HepG2 (cell line): ENCODE results near the gene IMPDH2. TPM values are rescaled to one million over a fixed set of nuclear protein-coding genes. Genes with fewer than 3 reads are reported as not detected.

Experiments used
- POLR2G ChIP-seq: fragments of 200-400 bp; formaldehyde crosslinking; IDR thresholded peaks from 2 replicates; pipeline ENCODE4 v1.6.1; 2018; ENCODE audit warnings: mild to moderate bottlenecking, low read depth, low read length, moderate library complexity
- RBFOX2 ChIP-seq: fragments of 200-400 bp; formaldehyde crosslinking; IDR thresholded peaks from 2 replicates; pipeline ENCODE4 v1.6.1; 2017; ENCODE audit warnings: low read depth, mild to moderate bottlenecking, low read length
- ZNF773 ChIP-seq: sonication (generic); formaldehyde crosslinking; IDR thresholded peaks from 2 replicates; pipeline ENCODE4 v1.4.0; 2020; ENCODE audit warnings: missing genetic modification reagents, borderline replicate concordance
- polyA plus RNA-seq, 8 experiments: library from polyadenylated mRNA; depleted of rRNA in 3 of 8; stranded (reverse) in 7 of 8; unstranded in 1 of 8; fragments of >200 nt; fragmentation: Illumina TruSeq in 4 of 8; extraction: Trizol in 4 of 8; gene quantifications; 2 replicates each; pipeline versions ENCODE4 v1.2.1 to v1.2.3, GENCODE V29; 2011 to 2016; ENCODE audit warnings: low read depth in 4 of 8, missing spikeins in 1 of 8, mixed read lengths in 1 of 8; ENCODE audit not compliant: insufficient read depth in 1 of 8
- total RNA-seq, 5 experiments: library from RNA; depleted of rRNA; stranded (reverse); fragments of >200 nt; fragmentation: Illumina TruSeq; extraction: Trizol; gene quantifications; 2 replicates each; pipeline ENCODE4 v1.2.3, GENCODE V29; 2016; ENCODE audit warnings: low read depth in 1 of 5
- TF ChIP-seq, protein P1 (sequence below): sonication (generic); formaldehyde crosslinking; IDR thresholded peaks from 2 replicates; pipeline ENCODE4 v1.9.0; 2022; ENCODE audit warnings: low read depth, missing genetic modification reagents
- TF ChIP-seq, protein P2 (sequence below): sonication (generic); formaldehyde crosslinking; IDR thresholded peaks from 2 replicates; pipeline ENCODE4 v1.5.0; 2020; ENCODE audit warnings: mild to moderate bottlenecking, missing genetic modification reagents, borderline replicate concordance
- TF ChIP-seq, protein P3 (sequence below): sonication (generic); formaldehyde crosslinking; IDR thresholded peaks from 2 replicates; pipeline ENCODE4 v1.5.0; 2020; ENCODE audit warnings: mild to moderate bottlenecking, missing genetic modification reagents

Gene IMPDH2
- total and polyA plus RNA-seq, 2 of the 13 experiments (the other 11 are each of a cell fraction or from before 2014, with no cell fraction given) = 248 to 260 TPM

DNA sequence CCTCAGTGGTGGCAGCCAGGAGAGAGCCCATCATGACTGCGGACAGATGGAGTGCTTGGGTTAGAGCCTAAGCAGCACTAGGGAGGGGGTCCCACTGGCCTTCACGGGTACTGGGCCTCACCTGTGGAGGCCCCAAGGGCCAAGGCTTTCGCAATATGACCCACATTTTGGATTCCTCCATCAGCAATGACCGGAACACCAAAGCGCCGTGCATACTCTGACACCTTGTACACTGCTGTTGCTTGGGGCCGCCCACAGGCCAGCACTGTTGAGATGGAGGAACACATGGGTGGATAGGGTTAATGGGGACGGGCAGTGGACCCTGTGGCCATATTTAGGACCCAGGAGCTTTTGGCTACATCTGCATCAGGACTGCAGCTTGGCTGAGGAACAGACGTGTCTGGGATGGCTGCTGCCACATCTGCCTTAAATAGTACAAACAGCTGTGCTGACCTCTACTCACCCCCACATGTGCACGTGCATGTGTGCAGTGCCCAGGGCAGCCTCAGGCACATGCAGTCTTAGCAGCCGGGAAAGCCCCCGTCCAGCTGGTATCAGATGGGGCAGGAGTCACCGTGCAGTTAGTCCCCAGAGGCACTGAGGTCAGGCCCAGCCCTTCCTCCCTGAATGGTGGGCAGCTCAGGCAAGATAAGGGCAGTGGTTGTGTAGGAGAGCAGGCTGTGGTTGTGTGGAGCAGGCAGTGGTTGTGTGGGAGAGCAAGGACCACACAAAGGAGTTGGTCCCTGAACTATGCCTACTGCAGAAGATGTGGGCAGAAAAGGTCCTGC is 4.0 kb downstream of the IMPDH2 start (continued):
- TF ChIP-seq, protein P1, sequence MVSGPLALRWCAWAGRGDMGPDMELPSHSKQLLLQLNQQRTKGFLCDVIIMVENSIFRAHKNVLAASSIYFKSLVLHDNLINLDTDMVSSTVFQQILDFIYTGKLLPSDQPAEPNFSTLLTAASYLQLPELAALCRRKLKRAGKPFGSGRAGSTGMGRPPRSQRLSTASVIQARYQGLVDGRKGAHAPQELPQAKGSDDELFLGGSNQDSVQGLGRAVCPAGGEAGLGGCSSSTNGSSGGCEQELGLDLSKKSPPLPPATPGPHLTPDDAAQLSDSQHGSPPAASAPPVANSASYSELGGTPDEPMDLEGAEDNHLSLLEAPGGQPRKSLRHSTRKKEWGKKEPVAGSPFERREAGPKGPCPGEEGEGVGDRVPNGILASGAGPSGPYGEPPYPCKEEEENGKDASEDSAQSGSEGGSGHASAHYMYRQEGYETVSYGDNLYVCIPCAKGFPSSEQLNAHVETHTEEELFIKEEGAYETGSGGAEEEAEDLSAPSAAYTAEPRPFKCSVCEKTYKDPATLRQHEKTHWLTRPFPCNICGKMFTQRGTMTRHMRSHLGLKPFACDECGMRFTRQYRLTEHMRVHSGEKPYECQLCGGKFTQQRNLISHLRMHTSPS (CRISPR knock-in tag) = 0 out of 2 replicates have a peak, but pooled peaks have one; percentile 19
- TF ChIP-seq RBFOX2 (peak; percentile 61), ZNF773 (no peak), POLR2G (peak; percentile 51)
- TF ChIP-seq, protein P2, sequence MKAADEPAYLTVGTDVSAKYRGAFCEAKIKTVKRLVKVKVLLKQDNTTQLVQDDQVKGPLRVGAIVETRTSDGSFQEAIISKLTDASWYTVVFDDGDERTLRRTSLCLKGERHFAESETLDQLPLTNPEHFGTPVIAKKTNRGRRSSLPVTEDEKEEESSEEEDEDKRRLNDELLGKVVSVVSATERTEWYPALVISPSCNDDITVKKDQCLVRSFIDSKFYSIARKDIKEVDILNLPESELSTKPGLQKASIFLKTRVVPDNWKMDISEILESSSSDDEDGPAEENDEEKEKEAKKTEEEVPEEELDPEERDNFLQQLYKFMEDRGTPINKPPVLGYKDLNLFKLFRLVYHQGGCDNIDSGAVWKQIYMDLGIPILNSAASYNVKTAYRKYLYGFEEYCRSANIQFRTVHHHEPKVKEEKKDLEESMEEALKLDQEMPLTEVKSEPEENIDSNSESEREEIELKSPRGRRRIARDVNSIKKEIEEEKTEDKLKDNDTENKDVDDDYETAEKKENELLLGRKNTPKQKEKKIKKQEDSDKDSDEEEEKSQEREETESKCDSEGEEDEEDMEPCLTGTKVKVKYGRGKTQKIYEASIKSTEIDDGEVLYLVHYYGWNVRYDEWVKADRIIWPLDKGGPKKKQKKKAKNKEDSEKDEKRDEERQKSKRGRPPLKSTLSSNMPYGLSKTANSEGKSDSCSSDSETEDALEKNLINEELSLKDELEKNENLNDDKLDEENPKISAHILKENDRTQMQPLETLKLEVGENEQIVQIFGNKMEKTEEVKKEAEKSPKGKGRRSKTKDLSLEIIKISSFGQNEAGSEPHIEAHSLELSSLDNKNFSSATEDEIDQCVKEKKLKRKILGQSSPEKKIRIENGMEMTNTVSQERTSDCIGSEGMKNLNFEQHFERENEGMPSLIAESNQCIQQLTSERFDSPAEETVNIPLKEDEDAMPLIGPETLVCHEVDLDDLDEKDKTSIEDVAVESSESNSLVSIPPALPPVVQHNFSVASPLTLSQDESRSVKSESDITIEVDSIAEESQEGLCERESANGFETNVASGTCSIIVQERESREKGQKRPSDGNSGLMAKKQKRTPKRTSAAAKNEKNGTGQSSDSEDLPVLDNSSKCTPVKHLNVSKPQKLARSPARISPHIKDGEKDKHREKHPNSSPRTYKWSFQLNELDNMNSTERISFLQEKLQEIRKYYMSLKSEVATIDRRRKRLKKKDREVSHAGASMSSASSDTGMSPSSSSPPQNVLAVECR (CRISPR knock-in tag) = 0 out of 2 replicates have a peak, but pooled peaks have one; percentile 42
- TF ChIP-seq, protein P3, sequence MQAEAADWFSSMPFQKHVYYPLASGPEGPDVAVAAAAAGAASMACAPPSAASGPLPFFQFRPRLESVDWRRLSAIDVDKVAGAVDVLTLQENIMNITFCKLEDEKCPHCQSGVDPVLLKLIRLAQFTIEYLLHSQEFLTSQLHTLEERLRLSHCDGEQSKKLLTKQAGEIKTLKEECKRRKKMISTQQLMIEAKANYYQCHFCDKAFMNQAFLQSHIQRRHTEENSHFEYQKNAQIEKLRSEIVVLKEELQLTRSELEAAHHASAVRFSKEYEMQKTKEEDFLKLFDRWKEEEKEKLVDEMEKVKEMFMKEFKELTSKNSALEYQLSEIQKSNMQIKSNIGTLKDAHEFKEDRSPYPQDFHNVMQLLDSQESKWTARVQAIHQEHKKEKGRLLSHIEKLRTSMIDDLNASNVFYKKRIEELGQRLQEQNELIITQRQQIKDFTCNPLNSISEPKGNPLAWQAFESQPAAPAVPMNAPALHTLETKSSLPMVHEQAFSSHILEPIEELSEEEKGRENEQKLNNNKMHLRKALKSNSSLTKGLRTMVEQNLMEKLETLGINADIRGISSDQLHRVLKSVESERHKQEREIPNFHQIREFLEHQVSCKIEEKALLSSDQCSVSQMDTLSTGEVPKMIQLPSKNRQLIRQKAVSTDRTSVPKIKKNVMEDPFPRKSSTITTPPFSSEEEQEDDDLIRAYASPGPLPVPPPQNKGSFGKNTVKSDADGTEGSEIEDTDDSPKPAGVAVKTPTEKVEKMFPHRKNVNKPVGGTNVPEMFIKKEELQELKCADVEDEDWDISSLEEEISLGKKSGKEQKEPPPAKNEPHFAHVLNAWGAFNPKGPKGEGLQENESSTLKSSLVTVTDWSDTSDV (CRISPR knock-in tag) = no peak
